Lower leg skin (tissue), 3 donors: Measurements from ENCODE around the gene CCNL1.

Source experiments
- CTCF ChIP-seq, 3 donors: fragments of 450-650 bp; IDR thresholded peaks; one replicate each; pipeline ENCODE4 v1.5.1; 2016; ENCODE audit warnings: antibody characterized with exemption in 3 of 3, mild to moderate bottlenecking in 3 of 3, moderate library complexity in 2 of 3
- POLR2A ChIP-seq, 2 donors: fragments of 450-650 bp; IDR thresholded peaks; one replicate each; pipeline ENCODE4 v1.6.1; 2016 to 2017; ENCODE audit warnings: antibody characterized with exemption in 2 of 2, mild to moderate bottlenecking in 1 of 2, moderate library complexity in 1 of 2

- no peak for TF ChIP-seq CTCF (IDR thresholded peaks at IDR 0.05)
- TF ChIP-seq POLR2A (IDR thresholded peaks at IDR 0.05): no peak
These were observed 33.6 kb downstream of the CCNL1 start for GRCh38 chr3:157126365-157126764.
